ENCODE measurements around the gene ITPR2.

The ITPR2 gene

DNA sequence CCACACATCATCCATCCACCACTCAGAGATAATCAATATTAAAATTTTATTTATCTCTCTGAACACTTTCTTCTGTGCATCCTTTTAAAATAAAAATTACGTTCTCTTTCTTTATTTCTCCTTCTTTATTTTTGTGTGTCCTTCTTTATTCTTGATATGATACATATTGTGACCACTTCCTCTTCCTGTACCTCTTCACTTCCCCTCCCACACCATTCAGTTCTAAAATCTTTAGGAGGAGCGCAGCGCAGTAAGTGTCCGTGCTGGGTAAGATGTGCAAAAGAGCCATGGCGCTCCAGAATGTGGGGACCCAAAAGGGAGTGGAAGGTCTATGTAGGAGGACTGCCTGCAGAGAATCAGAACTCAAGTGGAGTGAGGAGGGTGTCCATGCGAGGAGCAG, 256.7 kb downstream of the ITPR2 start:
- no peaks in the 10 kb centered on the region for H3K4me1 ChIP-seq (ENCODE audit: low read length)
- no peak overlapping the region for H3K4me3 ChIP-seq (ENCODE audit: low read length)
- no peaks in the 10 kb centered on the region for H4K20me1 ChIP-seq (ENCODE audit: insufficient read depth, low read length)
- no peak overlapping the region for H3K4me2 ChIP-seq (ENCODE audit: low read depth, low read length)
- DNase-seq, result no peak
- no peaks in the 10 kb centered on the region for H3K79me2 ChIP-seq (ENCODE audit: low read length)
- TF ChIP-seq EZH2phosphoT487 (IDR thresholded peaks at IDR 0.05; ENCODE audit: low read length) (no peak), EZH2 (optimal IDR thresholded peaks at IDR 0.05; ENCODE audit: low read depth, low read length) (no peak)
- TF ChIP-seq, protein P1, sequence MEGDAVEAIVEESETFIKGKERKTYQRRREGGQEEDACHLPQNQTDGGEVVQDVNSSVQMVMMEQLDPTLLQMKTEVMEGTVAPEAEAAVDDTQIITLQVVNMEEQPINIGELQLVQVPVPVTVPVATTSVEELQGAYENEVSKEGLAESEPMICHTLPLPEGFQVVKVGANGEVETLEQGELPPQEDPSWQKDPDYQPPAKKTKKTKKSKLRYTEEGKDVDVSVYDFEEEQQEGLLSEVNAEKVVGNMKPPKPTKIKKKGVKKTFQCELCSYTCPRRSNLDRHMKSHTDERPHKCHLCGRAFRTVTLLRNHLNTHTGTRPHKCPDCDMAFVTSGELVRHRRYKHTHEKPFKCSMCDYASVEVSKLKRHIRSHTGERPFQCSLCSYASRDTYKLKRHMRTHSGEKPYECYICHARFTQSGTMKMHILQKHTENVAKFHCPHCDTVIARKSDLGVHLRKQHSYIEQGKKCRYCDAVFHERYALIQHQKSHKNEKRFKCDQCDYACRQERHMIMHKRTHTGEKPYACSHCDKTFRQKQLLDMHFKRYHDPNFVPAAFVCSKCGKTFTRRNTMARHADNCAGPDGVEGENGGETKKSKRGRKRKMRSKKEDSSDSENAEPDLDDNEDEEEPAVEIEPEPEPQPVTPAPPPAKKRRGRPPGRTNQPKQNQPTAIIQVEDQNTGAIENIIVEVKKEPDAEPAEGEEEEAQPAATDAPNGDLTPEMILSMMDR (IDR thresholded peaks at IDR 0.05; ENCODE audit: low read length), result no peak
- no peaks in the 10 kb centered on the region for H3F3A ChIP-seq (ENCODE audit: insufficient read depth, low read length)
- H3K9me3 ChIP-seq (replicated peaks; ENCODE audit: insufficient read depth, low read length), result no peaks in the 10 kb centered on the region
- H3K9ac ChIP-seq (ENCODE audit: low read length), result no peak overlapping the region
- H2AFZ ChIP-seq (ENCODE audit: low read length), result no peak overlapping the region
- H3K36me3 ChIP-seq (replicated peaks; ENCODE audit: insufficient read depth, low read length), result no peaks in the 10 kb centered on the region
- no peaks in the 10 kb centered on the region for H3K9me2 ChIP-seq (replicated peaks; ENCODE audit: insufficient read depth, low read length)
- H3K27ac ChIP-seq (ENCODE audit: low read length), result no peak overlapping the region
- H3K27me3 ChIP-seq (replicated peaks; ENCODE audit: insufficient read depth, low read length), result no peaks in the 10 kb centered on the region

DNA sequence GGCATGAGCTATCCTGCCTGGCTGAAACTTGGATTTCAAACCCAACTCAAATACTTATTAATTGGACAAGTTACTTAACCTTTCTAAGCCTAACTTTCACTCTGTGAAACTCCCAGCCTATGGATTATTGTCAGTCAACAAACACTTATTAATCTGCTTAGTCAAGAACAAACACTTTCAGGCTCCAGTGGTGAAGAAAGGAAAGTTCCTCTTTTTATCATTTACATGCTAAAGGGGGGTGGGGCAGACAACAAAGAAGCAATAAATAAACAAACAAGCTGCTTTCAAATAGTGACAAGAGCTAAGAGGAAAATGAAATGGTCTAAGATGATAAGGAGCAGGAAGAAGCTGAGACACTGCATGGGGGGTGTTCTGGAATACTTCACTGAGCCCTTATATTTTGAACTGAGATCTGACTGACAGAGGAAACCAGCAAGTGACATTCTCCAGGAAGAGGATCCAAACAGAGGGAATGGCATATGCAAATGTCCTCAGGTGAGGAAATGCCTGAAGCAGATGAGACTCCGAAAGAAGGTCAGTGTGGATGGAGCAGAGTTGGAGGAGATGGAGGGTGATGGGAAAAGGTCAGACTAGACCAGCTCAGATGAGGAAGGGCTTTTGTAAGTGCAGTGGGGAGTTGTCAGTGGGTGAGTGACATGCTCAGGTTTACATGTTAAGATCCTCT, 259.6 kb downstream of the ITPR2 start:
- H3K79me2 ChIP-seq (ENCODE audit: low read length), result no peaks in the 10 kb centered on the region
- no peak for DNase-seq
- no peaks in the 10 kb centered on the region for H3K9me3 ChIP-seq (replicated peaks; ENCODE audit: insufficient read depth, low read length)
- no peak overlapping the region for H2AFZ ChIP-seq (ENCODE audit: low read length)
- TF ChIP-seq EZH2phosphoT487 (IDR thresholded peaks at IDR 0.05; ENCODE audit: low read length) (no peak), EZH2 (optimal IDR thresholded peaks at IDR 0.05; ENCODE audit: low read depth, low read length) (no peak)
- TF ChIP-seq, protein P1 (IDR thresholded peaks at IDR 0.05; ENCODE audit: low read length), result no peak
- no peaks in the 10 kb centered on the region for H3K4me1 ChIP-seq (ENCODE audit: low read length)
- no peaks in the 10 kb centered on the region for H4K20me1 ChIP-seq (ENCODE audit: insufficient read depth, low read length)
- no peaks in the 10 kb centered on the region for H3K9me2 ChIP-seq (replicated peaks; ENCODE audit: insufficient read depth, low read length)
- no peak overlapping the region for H3K4me3 ChIP-seq (ENCODE audit: low read length)
- H3K36me3 ChIP-seq (replicated peaks; ENCODE audit: insufficient read depth, low read length), result no peaks in the 10 kb centered on the region
- H3K4me2 ChIP-seq (ENCODE audit: low read depth, low read length), result no peak overlapping the region
- no peaks in the 10 kb centered on the region for H3K27me3 ChIP-seq (replicated peaks; ENCODE audit: insufficient read depth, low read length)
- no peak overlapping the region for H3K9ac ChIP-seq (ENCODE audit: low read length)
- no peak overlapping the region for H3K27ac ChIP-seq (ENCODE audit: low read length)
- no peaks in the 10 kb centered on the region for H3F3A ChIP-seq (ENCODE audit: insufficient read depth, low read length)

DNA sequence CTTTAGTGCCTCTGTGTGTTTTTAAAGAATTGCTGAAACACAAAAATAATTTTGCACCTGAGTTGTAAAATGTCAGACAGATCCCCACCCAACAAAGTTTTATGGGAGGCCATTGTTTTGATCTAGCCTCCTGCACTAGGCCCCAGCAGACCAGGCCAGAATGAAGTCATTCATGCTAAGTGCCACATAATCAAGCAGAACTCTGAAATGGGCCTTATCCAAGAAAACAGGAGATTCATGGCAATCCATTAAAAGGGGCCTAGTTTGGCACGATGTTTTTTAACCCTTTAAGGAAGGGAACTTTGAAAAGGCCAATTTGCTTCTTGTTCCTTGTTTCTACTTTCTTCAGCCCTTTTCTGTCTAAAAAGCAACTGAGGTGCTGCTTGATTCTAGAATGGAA, 260.9 kb downstream of the ITPR2 start:
- no peak overlapping the region for H3K9ac ChIP-seq (ENCODE audit: low read length)
- no peaks in the 10 kb centered on the region for H3F3A ChIP-seq (ENCODE audit: insufficient read depth, low read length)
- H3K4me2 ChIP-seq (ENCODE audit: low read depth, low read length), result no peak overlapping the region
- H3K4me1 ChIP-seq (ENCODE audit: low read length), result no peaks in the 10 kb centered on the region
- H3K4me3 ChIP-seq (ENCODE audit: low read length), result no peak overlapping the region
- no peaks in the 10 kb centered on the region for H3K9me2 ChIP-seq (replicated peaks; ENCODE audit: insufficient read depth, low read length)
- H3K27me3 ChIP-seq (replicated peaks; ENCODE audit: insufficient read depth, low read length), result no peaks in the 10 kb centered on the region
- no peaks in the 10 kb centered on the region for H3K9me3 ChIP-seq (replicated peaks; ENCODE audit: insufficient read depth, low read length)
- TF ChIP-seq EZH2 (optimal IDR thresholded peaks at IDR 0.05; ENCODE audit: low read depth, low read length) (no peak), EZH2phosphoT487 (IDR thresholded peaks at IDR 0.05; ENCODE audit: low read length) (no peak)
- TF ChIP-seq, protein P1 (IDR thresholded peaks at IDR 0.05; ENCODE audit: low read length), result no peak
- no peaks in the 10 kb centered on the region for H3K79me2 ChIP-seq (ENCODE audit: low read length)
- no peak for DNase-seq
- no peak overlapping the region for H3K27ac ChIP-seq (ENCODE audit: low read length)
- no peaks in the 10 kb centered on the region for H4K20me1 ChIP-seq (ENCODE audit: insufficient read depth, low read length)
- no peaks in the 10 kb centered on the region for H3K36me3 ChIP-seq (replicated peaks; ENCODE audit: insufficient read depth, low read length)
- H2AFZ ChIP-seq (ENCODE audit: low read length), result no peak overlapping the region

All from MM.1S (cell line).